GM18868 (cell line): ENCODE results near the gene LAMB3.
A peak's percentile ranks its signal among the peaks of the same experiment; 100 is the strongest.
"Not testable (repeated sequence)": the region's sequence is repeated elsewhere in the genome, so short reads cannot be mapped to it uniquely, and the experiment has no call there.

Experiments used
- ATAC-seq: cut with Tn5 transposase; IDR thresholded peaks from one replicate; pipeline ENCODE4 v1.9.1; 2021; ENCODE audit warnings: mild to moderate bottlenecking, moderate library complexity; ENCODE audit not compliant: unreplicated experiment

The LAMB3 gene

GRCh38 chr1:209652121-209652735 lies at the start of gene LAMB3:
Gene LAMB3, minus strand, starts transcription at chr1:209652425. Its CDS starts 1,481 bp downstream, at chr1:209650944.
- ATAC-seq, result no peak

- ATAC-seq, result not testable (repeated sequence)
These were observed 48.5 kb upstream of the LAMB3 start for GRCh38 chr1:209700686-209701085.

- no peak for ATAC-seq
These were observed 44.9 kb upstream of the LAMB3 start for GRCh38 chr1:209697126-209697525.

GRCh38 chr1:209696673-209697072 lies 44.4 kb upstream of the LAMB3 start:
- no peak for ATAC-seq

GRCh38 chr1:209692745-209693504 lies 40.7 kb upstream of the LAMB3 start:
- ATAC-seq, result peak; percentile 70

GRCh38 chr1:209692296-209692695 lies 40.1 kb upstream of the LAMB3 start:
- ATAC-seq, result no peak

- no peak for ATAC-seq
These were observed 39.0 kb upstream of the LAMB3 start for GRCh38 chr1:209691237-209691636.

GRCh38 chr1:209689477-209689876 lies 37.3 kb upstream of the LAMB3 start:
- ATAC-seq, result no peak

GRCh38 chr1:209688746-209689234 lies 36.6 kb upstream of the LAMB3 start:
- no peak for ATAC-seq

GRCh38 chr1:209686322-209686721 lies 34.1 kb upstream of the LAMB3 start:
- no peak for ATAC-seq

- peak; percentile 80 for ATAC-seq
These were observed 33.6 kb upstream of the LAMB3 start for GRCh38 chr1:209685821-209686220.

- no peak for ATAC-seq
These were observed 26.8 kb upstream of the LAMB3 start for GRCh38 chr1:209678981-209679539.

- ATAC-seq, result no peak
These were observed 23.4 kb upstream of the LAMB3 start for GRCh38 chr1:209675565-209676154.

- ATAC-seq, result no peak
These were observed 22.8 kb upstream of the LAMB3 start, which contains the start of gene G0S2 for GRCh38 chr1:209674957-209675564. Gene G0S2, plus strand, starts transcription at chr1:209675412. Its CDS starts 273 bp downstream, at chr1:209675685.

- ATAC-seq, result no peak
These were observed 21.6 kb upstream of the LAMB3 start for GRCh38 chr1:209673631-209674417.

GRCh38 chr1:209672705-209673630 lies 20.7 kb upstream of the LAMB3 start:
- ATAC-seq, result peak; percentile 89

- ATAC-seq, result no peak
These were observed 18.3 kb upstream of the LAMB3 start for GRCh38 chr1:209670441-209671082.

GRCh38 chr1:209667708-209668107 lies 15.5 kb upstream of the LAMB3 start:
- ATAC-seq, result no peak

GRCh38 chr1:209667103-209667502 lies 14.9 kb upstream of the LAMB3 start:
- ATAC-seq, result no peak
